BE2C (cell line): ENCODE results near the gene PPP1R8.
"Not testable (repeated sequence)": the region's sequence is repeated elsewhere in the genome, so short reads cannot be mapped to it uniquely, and the experiment has no call there.

ENCODE experiments used
- DNase-seq: peaks from one replicate; pipeline ENCODE4 v3.0.0-alpha.2; 2020
- H3K27me3 ChIP-seq: fragments of 250-450 bp; sonication (Bioruptor Pico); 2 replicates; pipeline ENCODE4 v1.5.1; 2020; ENCODE audit warnings: mild to moderate bottlenecking
- H3K36me3 ChIP-seq: fragments of 250-450 bp; sonication (Bioruptor Pico); 2 replicates; pipeline ENCODE4 v1.5.1; 2020; ENCODE audit warnings: mild to moderate bottlenecking
- H3K4me1 ChIP-seq: fragments of 250-450 bp; sonication (Bioruptor Pico); 2 replicates; pipeline ENCODE4 v1.5.1; 2020
- H3K4me3 ChIP-seq: 2 replicates; pipeline ENCODE4 v1.5.1; 2011; ENCODE audit warnings: low read depth, low read length
- H3K9me3 ChIP-seq: fragments of 250-450 bp; sonication (Bioruptor Pico); 2 replicates; pipeline ENCODE4 v1.5.1; 2020
- CTCF ChIP-seq: IDR thresholded peaks from 2 replicates; pipeline ENCODE4 v1.5.1; 2012; ENCODE audit warnings: mild to moderate bottlenecking, low read depth, low read length

Gene PPP1R8

GRCh38 chr1:27809883-27810282 lies 20.7 kb upstream of the PPP1R8 start:
- H3K4me3 ChIP-seq = no peak overlapping the region
- H3K9me3 ChIP-seq = no peaks in the 10 kb centered on the region
- no peak for TF ChIP-seq CTCF
- no peaks in the 10 kb centered on the region for H3K27me3 ChIP-seq
- no peaks in the 10 kb centered on the region; the same call in 1 of the 2 replicates for H3K4me1 ChIP-seq
- H3K36me3 ChIP-seq = no peaks in the 10 kb centered on the region
- no peak for DNase-seq

GRCh38 chr1:27811741-27812500 lies 18.7 kb upstream of the PPP1R8 start:
- no peaks in the 10 kb centered on the region; the same call in 1 of the 2 replicates for H3K4me1 ChIP-seq
- H3K27me3 ChIP-seq = no peaks in the 10 kb centered on the region
- H3K36me3 ChIP-seq = no peaks in the 10 kb centered on the region
- H3K9me3 ChIP-seq = no peaks in the 10 kb centered on the region
- peak; percentile 70 for DNase-seq
- no peak overlapping the region; the same call in 1 of the 2 replicates for H3K4me3 ChIP-seq
- TF ChIP-seq CTCF = no peak

GRCh38 chr1:27816921-27817630 lies 13.5 kb upstream of the PPP1R8 start:
- Histone ChIP-seq H3K4me1 (no peaks in the 10 kb centered on the region; the same call in 1 of the 2 replicates), H3K4me3 (no peak overlapping the region), H3K36me3 (no peaks in the 10 kb centered on the region), H3K27me3 (no peaks in the 10 kb centered on the region), H3K9me3 (no peaks in the 10 kb centered on the region)
- TF ChIP-seq CTCF = no peak
- DNase-seq = no peak

GRCh38 chr1:27821761-27822315 lies 8.7 kb upstream of the PPP1R8 start:
- no peaks in the 10 kb centered on the region for H3K9me3 ChIP-seq
- DNase-seq = no peak
- no peaks in the 10 kb centered on the region for H3K4me1 ChIP-seq
- no peaks in the 10 kb centered on the region for H3K27me3 ChIP-seq
- no peaks in the 10 kb centered on the region for H3K36me3 ChIP-seq
- no peak for TF ChIP-seq CTCF
- no peak overlapping the region for H3K4me3 ChIP-seq

GRCh38 chr1:27823784-27824183 lies 6.8 kb upstream of the PPP1R8 start:
- Histone ChIP-seq H3K4me1 (no peaks in the 10 kb centered on the region), H3K27me3 (no peaks in the 10 kb centered on the region), H3K36me3 (no peaks in the 10 kb centered on the region), H3K4me3 (no peak overlapping the region), H3K9me3 (no peaks in the 10 kb centered on the region)
- TF ChIP-seq CTCF = no peak
- DNase-seq = no peak

- TF ChIP-seq CTCF = no peak
- H3K27me3 ChIP-seq = no peaks in the 10 kb centered on the region
- H3K4me3 ChIP-seq = no peak overlapping the region
- no peaks in the 10 kb centered on the region for H3K9me3 ChIP-seq
- no peaks in the 10 kb centered on the region for H3K36me3 ChIP-seq
- no peaks in the 10 kb centered on the region for H3K4me1 ChIP-seq
- no peak for DNase-seq
Observed at GRCh38 chr1:27824411-27824810, 6.2 kb upstream of the PPP1R8 start.

- peaks cover 16% of the 10 kb centered on the region for H3K36me3 ChIP-seq
- not testable (repeated sequence) for H3K4me1 ChIP-seq, H3K4me3 ChIP-seq, H3K27me3 ChIP-seq, H3K9me3 ChIP-seq, DNase-seq
Observed at GRCh38 chr1:27829339-27829960, 1.1 kb upstream of the PPP1R8 start.
